SK-N-DZ (cell line): ENCODE data around the gene CDH2.
"Not testable (repeated sequence)": the region's sequence is repeated elsewhere in the genome, so short reads cannot be mapped to it uniquely, and the experiment has no call there.

Experiments used
- DNase-seq: peaks from one replicate; pipeline ENCODE4 v3.0.0-alpha.2; 2015; ENCODE audit warnings: low spot score

Gene CDH2

DNA sequence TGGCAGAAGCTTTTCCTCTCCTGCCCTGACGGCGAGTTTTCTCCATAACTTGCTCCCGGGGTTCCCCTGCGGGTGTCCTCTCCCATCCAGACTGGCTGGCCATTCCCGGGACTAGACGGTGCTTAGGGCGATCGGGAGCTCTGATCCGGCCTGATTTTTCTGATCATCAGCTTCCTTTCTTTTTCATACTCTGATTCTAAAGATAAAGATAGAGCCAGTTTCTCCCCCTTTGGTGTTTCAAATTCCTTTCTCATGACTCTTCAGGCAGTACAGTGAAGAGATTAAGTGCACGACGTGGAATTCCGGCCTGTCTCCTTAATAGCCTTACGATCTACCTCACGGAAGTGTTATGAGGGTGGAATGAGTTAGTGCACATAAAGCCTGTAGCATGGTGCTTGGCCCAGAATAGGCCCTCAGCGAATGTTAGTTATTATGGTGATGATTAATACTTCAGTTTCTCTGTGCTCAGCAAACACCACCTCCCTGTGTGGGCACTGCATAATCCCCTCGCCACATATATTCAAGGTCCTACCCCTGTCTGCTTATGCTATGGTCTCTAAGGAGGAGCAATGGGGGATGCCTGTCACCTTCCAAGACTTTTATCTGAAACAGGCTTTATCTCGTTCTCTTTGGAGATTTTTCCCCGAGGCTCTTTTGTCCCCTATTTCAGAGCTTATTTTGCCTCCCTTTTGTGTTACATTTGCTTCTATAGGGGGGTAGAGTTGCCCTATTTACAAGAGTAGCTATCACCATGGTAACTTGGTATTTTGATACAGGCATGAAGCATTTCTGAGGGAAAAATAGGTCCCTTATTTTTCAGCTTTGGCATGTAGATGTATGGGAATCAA lies 254.8 kb downstream of the CDH2 start:
- no peak for DNase-seq

GRCh38 chr18:27921392-27921791 lies 255.5 kb downstream of the CDH2 start:
- DNase-seq, result no peak

DNA sequence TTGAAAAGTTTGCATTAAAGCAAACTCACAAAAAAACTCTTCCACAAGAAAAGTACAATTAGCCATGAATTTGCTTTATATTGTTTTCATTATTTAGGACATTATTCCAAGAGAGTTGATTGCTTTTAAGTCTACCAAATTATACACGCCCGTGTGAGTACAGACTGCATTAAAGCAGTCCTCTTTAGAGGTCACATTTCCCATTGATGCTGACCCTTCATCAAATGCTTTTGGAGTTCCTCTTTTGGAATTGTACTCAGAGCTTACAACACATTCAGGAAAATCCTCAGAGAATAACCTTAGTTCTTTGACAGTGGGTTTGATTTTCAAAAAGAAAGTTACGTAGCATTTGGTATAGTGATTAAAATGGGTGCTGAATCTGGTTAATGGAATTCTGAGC lies 256.1 kb downstream of the CDH2 start:
- no peak for DNase-seq

DNA sequence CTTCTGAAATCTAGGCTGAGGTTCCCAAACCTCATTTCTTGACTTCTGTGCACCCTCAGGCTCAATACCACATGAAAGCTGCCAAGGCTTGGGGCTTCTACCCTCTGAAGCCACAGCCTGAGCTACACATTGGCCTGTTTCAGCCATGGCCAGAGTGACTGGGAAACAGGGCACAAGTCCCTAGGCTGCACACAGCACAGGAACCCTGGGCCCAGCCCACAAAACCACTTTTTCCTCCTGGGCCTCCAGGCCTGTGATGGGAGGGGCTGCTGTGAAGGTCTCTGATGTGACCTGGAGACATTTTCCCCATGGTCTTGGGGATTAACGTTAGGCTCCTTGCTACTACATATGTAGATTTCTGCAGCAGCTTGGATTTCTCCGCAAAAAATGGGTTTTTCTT lies 270.7 kb downstream of the CDH2 start:
- not testable (repeated sequence) for DNase-seq

DNA sequence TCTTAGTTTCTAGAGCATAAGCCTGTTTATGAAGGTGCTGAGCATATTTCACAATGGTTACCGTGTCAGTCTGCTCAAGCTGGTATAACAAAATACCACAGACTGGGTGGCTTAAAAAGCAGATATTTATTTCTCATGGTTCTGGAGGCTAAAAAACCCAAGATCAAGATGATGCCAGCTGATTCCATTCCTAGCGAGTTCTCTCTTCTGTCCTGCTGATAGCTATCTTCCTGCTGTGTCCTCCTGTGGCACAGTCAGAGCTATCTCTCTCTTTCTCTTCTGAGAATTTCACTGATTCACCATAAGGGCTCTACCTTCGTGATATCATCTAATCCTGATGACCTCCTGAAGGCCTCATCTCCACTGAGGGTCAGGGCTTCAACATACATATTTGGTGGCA lies 273.0 kb downstream of the CDH2 start:
- DNase-seq, result no peak

GRCh38 chr18:27901424-27902226 lies 275.3 kb downstream of the CDH2 start:
- no peak for DNase-seq
